Loucy (cell line): ENCODE results near the gene GMEB2.

Source experiments
- CTCF ChIP-seq: fragments of 200-600 bp; sonication (generic); conservative IDR thresholded peaks from 2 replicates; pipeline ENCODE4 v1.5.1; 2014; ENCODE audit warnings: mild to moderate bottlenecking, antibody characterized with exemption, low read length
- EZH2phosphoT487 ChIP-seq: fragments of 200-600 bp; IDR thresholded peaks from 2 replicates; pipeline ENCODE4 v1.6.1; 2018; ENCODE audit warnings: antibody characterized with exemption, mild to moderate bottlenecking, moderate library complexity, borderline replicate concordance

- no peak for TF ChIP-seq CTCF
- no peak for TF ChIP-seq EZH2phosphoT487
Measured at GRCh38 chr20:63563225-63563935, 63.5 kb downstream of the GMEB2 start.
